Measurements from ENCODE around the gene BUD31. TPM values are rescaled to one million over a fixed set of nuclear protein-coding genes. Genes with fewer than 3 reads are reported as not detected.

The BUD31 gene
- total and polyA plus RNA-seq, 2 of the 13 experiments (the other 11 are each of a cell fraction or from before 2014, with no cell fraction given) = 35.1 to 79.1 TPM

- TF ChIP-seq AHR (CRISPR knock-in tag; IDR thresholded peaks at IDR 0.05) (0 out of 2 replicates have a peak, but pooled peaks have one; percentile 11), NFE2L1 (CRISPR knock-in tag; IDR thresholded peaks at IDR 0.05; ENCODE audit: borderline replicate concordance) (no peak), ZNF275 (CRISPR knock-in tag; IDR thresholded peaks at IDR 0.05; ENCODE audit: borderline replicate concordance) (no peak), MEF2D (CRISPR knock-in tag; IDR thresholded peaks at IDR 0.05) (no peak), JUNB (CRISPR knock-in tag; IDR thresholded peaks at IDR 0.05; ENCODE audit: borderline replicate concordance) (no peak), MAZ (IDR thresholded peaks at IDR 0.05; ENCODE audit: borderline replicate concordance, low read depth, low read length) (peak; percentile 49), MAZ (CRISPR knock-in tag; IDR thresholded peaks at IDR 0.05; ENCODE audit: low read depth) (peak; percentile 63; the same call in 1 of the 2 replicates), NFIC (IDR thresholded peaks at IDR 0.05; ENCODE audit: low read length) (no peak), HNRNPL (IDR thresholded peaks at IDR 0.05; ENCODE audit: low read depth, low read length) (0 out of 2 replicates have a peak, but pooled peaks have one; percentile 47), PRPF4 (IDR thresholded peaks at IDR 0.05; ENCODE audit: low read depth, low read length, poor library complexity, severe bottlenecking) (no peak), ZNF772 (CRISPR knock-in tag; IDR thresholded peaks at IDR 0.05) (peak; percentile 73; the same call in 1 of the 2 replicates), ZNF576 (CRISPR knock-in tag; IDR thresholded peaks at IDR 0.05) (no peak), NR1H2 (CRISPR knock-in tag; IDR thresholded peaks at IDR 0.05; ENCODE audit: borderline replicate concordance, low read depth) (no peak), ZSCAN9 (CRISPR knock-in tag; IDR thresholded peaks at IDR 0.05; ENCODE audit: borderline replicate concordance) (0 out of 2 replicates have a peak, but pooled peaks have one; percentile 18)
- TF ChIP-seq, protein P1, sequence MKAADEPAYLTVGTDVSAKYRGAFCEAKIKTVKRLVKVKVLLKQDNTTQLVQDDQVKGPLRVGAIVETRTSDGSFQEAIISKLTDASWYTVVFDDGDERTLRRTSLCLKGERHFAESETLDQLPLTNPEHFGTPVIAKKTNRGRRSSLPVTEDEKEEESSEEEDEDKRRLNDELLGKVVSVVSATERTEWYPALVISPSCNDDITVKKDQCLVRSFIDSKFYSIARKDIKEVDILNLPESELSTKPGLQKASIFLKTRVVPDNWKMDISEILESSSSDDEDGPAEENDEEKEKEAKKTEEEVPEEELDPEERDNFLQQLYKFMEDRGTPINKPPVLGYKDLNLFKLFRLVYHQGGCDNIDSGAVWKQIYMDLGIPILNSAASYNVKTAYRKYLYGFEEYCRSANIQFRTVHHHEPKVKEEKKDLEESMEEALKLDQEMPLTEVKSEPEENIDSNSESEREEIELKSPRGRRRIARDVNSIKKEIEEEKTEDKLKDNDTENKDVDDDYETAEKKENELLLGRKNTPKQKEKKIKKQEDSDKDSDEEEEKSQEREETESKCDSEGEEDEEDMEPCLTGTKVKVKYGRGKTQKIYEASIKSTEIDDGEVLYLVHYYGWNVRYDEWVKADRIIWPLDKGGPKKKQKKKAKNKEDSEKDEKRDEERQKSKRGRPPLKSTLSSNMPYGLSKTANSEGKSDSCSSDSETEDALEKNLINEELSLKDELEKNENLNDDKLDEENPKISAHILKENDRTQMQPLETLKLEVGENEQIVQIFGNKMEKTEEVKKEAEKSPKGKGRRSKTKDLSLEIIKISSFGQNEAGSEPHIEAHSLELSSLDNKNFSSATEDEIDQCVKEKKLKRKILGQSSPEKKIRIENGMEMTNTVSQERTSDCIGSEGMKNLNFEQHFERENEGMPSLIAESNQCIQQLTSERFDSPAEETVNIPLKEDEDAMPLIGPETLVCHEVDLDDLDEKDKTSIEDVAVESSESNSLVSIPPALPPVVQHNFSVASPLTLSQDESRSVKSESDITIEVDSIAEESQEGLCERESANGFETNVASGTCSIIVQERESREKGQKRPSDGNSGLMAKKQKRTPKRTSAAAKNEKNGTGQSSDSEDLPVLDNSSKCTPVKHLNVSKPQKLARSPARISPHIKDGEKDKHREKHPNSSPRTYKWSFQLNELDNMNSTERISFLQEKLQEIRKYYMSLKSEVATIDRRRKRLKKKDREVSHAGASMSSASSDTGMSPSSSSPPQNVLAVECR (CRISPR knock-in tag; IDR thresholded peaks at IDR 0.05; ENCODE audit: borderline replicate concordance) = peak; percentile 64; the same call in 1 of the 2 replicates
- TF ChIP-seq, protein P2, sequence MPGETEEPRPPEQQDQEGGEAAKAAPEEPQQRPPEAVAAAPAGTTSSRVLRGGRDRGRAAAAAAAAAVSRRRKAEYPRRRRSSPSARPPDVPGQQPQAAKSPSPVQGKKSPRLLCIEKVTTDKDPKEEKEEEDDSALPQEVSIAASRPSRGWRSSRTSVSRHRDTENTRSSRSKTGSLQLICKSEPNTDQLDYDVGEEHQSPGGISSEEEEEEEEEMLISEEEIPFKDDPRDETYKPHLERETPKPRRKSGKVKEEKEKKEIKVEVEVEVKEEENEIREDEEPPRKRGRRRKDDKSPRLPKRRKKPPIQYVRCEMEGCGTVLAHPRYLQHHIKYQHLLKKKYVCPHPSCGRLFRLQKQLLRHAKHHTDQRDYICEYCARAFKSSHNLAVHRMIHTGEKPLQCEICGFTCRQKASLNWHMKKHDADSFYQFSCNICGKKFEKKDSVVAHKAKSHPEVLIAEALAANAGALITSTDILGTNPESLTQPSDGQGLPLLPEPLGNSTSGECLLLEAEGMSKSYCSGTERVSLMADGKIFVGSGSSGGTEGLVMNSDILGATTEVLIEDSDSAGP (CRISPR knock-in tag; IDR thresholded peaks at IDR 0.05; ENCODE audit: borderline replicate concordance) = no peak
- TF ChIP-seq, protein P3, sequence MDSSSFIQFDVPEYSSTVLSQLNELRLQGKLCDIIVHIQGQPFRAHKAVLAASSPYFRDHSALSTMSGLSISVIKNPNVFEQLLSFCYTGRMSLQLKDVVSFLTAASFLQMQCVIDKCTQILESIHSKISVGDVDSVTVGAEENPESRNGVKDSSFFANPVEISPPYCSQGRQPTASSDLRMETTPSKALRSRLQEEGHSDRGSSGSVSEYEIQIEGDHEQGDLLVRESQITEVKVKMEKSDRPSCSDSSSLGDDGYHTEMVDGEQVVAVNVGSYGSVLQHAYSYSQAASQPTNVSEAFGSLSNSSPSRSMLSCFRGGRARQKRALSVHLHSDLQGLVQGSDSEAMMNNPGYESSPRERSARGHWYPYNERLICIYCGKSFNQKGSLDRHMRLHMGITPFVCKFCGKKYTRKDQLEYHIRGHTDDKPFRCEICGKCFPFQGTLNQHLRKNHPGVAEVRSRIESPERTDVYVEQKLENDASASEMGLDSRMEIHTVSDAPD (CRISPR knock-in tag; IDR thresholded peaks at IDR 0.05) = no peak
- TF ChIP-seq, protein P4, sequence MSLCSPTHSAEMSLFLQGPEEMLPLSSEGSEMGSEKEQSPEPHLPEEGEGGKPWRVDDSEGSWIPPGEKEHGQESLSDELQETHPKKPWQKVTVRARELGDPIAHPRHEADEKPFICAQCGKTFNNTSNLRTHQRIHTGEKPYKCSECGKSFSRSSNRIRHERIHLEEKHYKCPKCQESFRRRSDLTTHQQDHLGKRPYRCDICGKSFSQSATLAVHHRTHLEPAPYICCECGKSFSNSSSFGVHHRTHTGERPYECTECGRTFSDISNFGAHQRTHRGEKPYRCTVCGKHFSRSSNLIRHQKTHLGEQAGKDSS (CRISPR knock-in tag; IDR thresholded peaks at IDR 0.05; ENCODE audit: borderline replicate concordance, low read depth) = no peak
Measured at GRCh38 chr7:99375070-99375807, 33.5 kb upstream of the BUD31 start (continued).

All from HepG2 (cell line).